A673 (cell line): Measurements from ENCODE around the gene ISG15.

Experiments used
- CTCF ChIP-seq: fragments of 300-800, 200-600 bp; sonication (generic); conservative IDR thresholded peaks from 2 replicates; pipeline ENCODE4 v1.5.1; 2017; ENCODE audit warnings: low read depth, mild to moderate bottlenecking, antibody characterized with exemption, low read length, moderate library complexity, mixed read lengths
- EZH2 ChIP-seq: fragments of 200-600 bp; sonication (generic); IDR thresholded peaks from 2 replicates; pipeline ENCODE4 v1.6.1; 2017; ENCODE audit warnings: borderline replicate concordance, low read depth, mild to moderate bottlenecking, mixed read lengths, antibody characterized with exemption, low read length; ENCODE audit not compliant: poor library complexity, severe bottlenecking

DNA sequence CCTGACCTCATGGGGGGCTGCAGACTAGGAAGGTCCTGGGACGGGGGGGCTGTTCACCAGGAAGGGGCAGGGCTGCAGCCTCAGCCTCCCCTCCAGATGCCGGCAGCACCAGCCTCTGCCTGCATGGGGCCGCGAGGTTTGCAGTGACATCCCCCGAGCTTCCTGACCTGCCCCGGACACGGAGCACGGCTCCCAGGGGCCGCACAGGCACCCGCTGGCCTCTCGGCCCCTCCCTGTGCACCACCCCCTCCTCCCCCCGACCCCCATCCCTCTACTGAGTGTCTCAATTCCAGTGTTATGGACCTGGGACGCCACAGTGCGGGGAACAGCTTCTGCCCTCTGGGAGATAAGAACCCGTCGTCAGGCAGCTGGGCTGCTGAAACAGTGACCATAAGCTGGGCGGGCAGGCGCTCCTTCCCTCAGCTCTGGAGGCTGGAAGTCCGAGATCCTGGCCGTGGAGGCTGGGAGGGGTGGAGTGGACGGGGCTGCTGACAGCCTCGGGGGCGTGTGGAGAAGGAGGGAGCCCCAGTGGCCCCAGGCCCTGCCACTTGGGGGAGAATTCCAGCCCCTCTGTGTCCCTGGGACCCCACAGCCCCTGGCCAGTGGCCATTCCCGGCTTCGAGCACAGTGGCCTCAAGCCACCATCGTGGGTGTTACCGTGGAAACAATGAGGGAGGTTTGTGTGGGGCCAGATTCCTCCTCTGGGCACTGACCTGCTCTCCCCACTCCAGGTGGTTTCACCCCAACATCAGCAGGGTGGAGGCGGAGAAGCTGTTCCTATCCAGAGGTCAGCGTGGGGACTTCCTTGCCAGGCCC, 49.3 kb downstream of the ISG15 start:
- TF ChIP-seq CTCF (no peak), EZH2 (no peak)
